Measurements from ENCODE around the gene LIN7B.

DNA sequence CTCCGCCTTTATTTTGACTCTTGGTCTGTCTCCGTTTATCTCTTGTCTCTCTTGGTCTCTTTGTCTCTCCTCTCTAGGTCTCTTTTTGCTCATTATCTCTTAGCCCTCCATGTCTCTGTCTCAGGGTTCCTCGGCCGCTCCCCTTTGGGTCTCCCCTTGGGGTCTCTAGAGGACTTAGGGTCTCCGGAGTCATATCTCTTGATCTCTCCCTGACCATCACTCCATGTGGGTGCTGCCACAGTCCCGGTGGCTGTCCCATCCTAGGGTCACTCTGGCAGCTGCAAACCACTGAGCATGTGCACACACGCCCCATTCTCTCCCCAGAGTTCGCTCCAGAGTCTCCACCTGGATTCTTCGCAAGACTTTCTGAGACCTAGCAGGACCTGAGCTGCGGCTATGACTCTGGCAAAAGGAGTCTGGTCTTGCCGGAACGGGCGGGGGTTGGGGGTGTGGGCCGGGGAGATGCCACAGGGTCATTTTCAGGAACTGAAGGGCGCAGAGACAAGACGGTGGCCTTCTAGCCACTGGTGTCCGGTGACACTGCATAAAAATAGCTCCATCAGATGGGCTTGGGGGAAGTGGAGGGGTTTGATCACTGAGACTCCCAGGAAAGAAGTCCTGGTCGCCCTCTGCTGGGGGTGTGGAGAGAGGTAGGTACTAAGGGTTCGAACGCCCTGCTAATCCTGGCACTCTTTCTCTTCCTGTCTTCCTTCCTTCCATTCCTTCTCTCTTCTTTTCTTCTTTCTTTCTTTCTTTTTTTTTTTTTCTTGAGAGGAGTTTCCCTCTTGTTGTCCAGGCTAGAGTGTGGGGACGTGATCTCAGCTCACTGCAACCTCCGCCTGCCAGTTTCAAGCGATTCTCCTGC is 40.4 kb upstream of the LIN7B start:
- TF ChIP-seq CTCF (conservative IDR thresholded peaks at IDR 0.05 in 1 of 2, IDR thresholded peaks at IDR 0.05 in 1 of 2; ENCODE audit: low read depth in 1 of 2, low read length in 2 of 2), result peak; percentile 19 to 27
- TF ChIP-seq EZH2 (IDR thresholded peaks at IDR 0.05; ENCODE audit: low read length, missing control alignments), result no peak
